ENCODE data around the gene MMP2.

MMP2 gene

DNA sequence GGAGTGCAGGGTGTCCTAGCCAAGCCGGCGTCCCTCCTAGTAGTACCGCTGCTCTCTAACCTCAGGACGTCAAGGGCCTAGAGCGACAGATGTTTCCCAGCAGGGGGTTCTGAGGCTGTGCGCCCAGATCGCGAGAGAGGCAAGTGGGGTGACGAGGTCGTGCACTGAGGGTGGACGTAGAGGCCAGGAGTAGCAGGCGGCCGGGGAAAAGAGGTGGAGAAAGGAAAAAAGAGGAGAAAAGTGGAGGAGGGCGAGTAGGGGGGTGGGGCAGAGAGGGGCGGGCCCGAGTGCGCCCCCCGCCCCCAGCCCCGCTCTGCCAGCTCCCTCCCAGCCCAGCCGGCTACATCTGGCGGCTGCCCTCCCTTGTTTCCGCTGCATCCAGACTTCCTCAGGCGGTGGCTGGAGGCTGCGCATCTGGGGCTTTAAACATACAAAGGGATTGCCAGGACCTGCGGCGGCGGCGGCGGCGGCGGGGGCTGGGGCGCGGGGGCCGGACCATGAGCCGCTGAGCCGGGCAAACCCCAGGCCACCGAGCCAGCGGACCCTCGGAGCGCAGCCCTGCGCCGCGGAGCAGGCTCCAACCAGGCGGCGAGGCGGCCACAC, at the start of gene MMP2:
TSS of gene MMP2 (plus strand) at position 372 of the 603 bp plus-strand sequence. CDS start 282 bp downstream, outside the sequence.
- Mint-ChIP-seq H3K9me3 (no peaks in the 10 kb centered on the region), H3K27me3 (peaks cover 57% of the 10 kb centered on the region), H3K4me3 (no peak within 1 kb of the TSS), H3K27ac (no peak within 1 kb of the TSS), H3K4me1 (peaks cover 5% of the 10 kb centered on the region)
- DNase-seq (no peak), ATAC-seq (no peak)

DNA sequence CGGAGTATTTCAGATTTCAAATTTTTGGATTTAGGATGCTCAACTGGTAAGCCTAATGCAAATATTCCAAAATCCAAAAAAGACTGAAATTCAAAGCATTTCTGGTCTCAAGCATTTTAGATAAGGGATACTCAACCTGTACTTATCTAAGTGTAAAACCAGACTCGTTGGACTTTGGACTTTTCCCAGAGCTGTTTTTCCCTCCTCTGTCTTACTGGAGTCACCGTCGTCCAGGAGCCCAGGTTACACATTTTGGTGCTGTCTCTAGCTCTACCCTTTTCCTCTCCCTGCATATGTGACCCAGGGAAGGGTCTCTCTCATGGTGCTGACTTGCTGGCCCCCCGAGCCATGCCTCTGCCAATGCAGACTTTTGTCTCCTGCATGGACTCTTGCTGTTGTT, 46.0 kb upstream of the MMP2 start:
- no peak for ATAC-seq

GRCh38 chr16:55433535-55433934, 45.5 kb upstream of the MMP2 start:
- no peak for DNase-seq
- Mint-ChIP-seq H3K27me3 (peaks cover 28% of the 10 kb centered on the region), H3K27ac (no peak overlapping the region), H3K9me3 (no peaks in the 10 kb centered on the region), H3K4me3 (no peak overlapping the region), H3K4me1 (no peaks in the 10 kb centered on the region)
- no peak for ATAC-seq

More for the DNA sequence above, 46.0 kb upstream of the MMP2 start:
- no peak overlapping the region for H3K4me3 Mint-ChIP-seq
- H3K9me3 Mint-ChIP-seq, result no peaks in the 10 kb centered on the region
- no peak for DNase-seq
- H3K27me3 Mint-ChIP-seq, result peaks cover 28% of the 10 kb centered on the region
- no peak overlapping the region for H3K27ac Mint-ChIP-seq
- no peaks in the 10 kb centered on the region for H3K4me1 Mint-ChIP-seq

- Mint-ChIP-seq H3K9me3 (no peaks in the 10 kb centered on the region), H3K27ac (no peak overlapping the region), H3K4me3 (no peak overlapping the region), H3K4me1 (no peaks in the 10 kb centered on the region), H3K27me3 (peaks cover 28% of the 10 kb centered on the region)
- ATAC-seq, result no peak
- no peak for DNase-seq
These were observed 45.0 kb upstream of the MMP2 start for GRCh38 chr16:55434000-55434399.

GRCh38 chr16:55435387-55435786, 43.6 kb upstream of the MMP2 start:
- H3K4me3 Mint-ChIP-seq, result no peak overlapping the region
- DNase-seq, result no peak
- H3K4me1 Mint-ChIP-seq, result no peaks in the 10 kb centered on the region

DNA sequence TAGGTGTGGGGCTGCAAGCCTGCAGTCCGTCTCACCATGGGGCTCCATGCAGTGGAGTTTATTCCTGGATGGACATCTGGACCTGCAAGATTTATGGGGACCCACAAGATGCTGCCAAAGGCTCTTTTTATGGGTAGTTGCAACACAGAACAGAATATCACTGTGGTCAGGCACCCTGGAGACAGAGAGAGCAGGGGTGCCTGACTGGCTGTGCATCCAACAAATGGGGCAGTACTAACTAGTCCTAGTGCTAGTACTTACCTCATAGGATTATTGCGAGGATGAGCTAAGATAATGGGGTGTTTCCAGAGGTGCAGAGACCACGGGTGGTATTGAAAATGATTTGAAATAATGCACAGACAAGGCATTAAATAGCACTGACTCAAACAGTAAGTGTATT, 42.4 kb upstream of the MMP2 start:
- Mint-ChIP-seq H3K4me3 (no peak overlapping the region), H3K27ac (no peak overlapping the region), H3K9me3 (no peaks in the 10 kb centered on the region), H3K4me1 (no peaks in the 10 kb centered on the region), H3K27me3 (peaks cover 35% of the 10 kb centered on the region)
- ATAC-seq (no peak), DNase-seq (no peak)

More at GRCh38 chr16:55435387-55435786, 43.6 kb upstream of the MMP2 start:
- H3K9me3 Mint-ChIP-seq, result no peaks in the 10 kb centered on the region
- ATAC-seq, result no peak
- no peak overlapping the region for H3K27ac Mint-ChIP-seq
- peaks cover 35% of the 10 kb centered on the region for H3K27me3 Mint-ChIP-seq

DNA sequence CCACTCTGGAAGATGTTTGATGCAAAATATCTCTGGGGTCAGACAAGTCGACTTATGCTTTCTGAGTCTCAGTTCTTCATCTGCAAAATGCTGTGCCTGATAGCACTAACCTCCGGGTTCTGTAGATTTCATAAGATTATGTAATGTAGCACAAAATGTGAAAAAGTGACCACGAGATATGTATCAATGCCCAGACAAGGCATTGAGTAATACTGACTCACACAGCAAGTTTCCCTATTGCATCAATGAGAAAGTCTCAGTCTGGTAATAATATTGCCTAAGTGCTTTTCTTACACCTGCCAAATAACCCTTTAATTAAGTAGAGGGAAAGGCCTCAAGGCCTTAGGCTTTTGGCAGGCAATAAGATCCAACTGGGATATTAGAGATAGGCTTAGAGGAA, 41.4 kb upstream of the MMP2 start:
- Mint-ChIP-seq H3K27me3 (peaks cover 35% of the 10 kb centered on the region), H3K27ac (no peak overlapping the region)

GRCh38 chr16:55438281-55438680, 40.7 kb upstream of the MMP2 start:
- Mint-ChIP-seq H3K4me1 (no peaks in the 10 kb centered on the region), H3K4me3 (no peak overlapping the region), H3K9me3 (no peaks in the 10 kb centered on the region), H3K27ac (no peak overlapping the region), H3K27me3 (peaks cover 30% of the 10 kb centered on the region)
- DNase-seq, result no peak
- no peak for ATAC-seq

More for the DNA sequence above, 41.4 kb upstream of the MMP2 start:
- ATAC-seq (peak; percentile 73), DNase-seq (no peak)
- Mint-ChIP-seq H3K4me1 (no peaks in the 10 kb centered on the region), H3K9me3 (no peaks in the 10 kb centered on the region), H3K4me3 (no peak overlapping the region)

GRCh38 chr16:55439101-55439690, 39.8 kb upstream of the MMP2 start:
- Mint-ChIP-seq H3K9me3 (no peaks in the 10 kb centered on the region), H3K27me3 (peaks cover 22% of the 10 kb centered on the region), H3K27ac (no peak overlapping the region), H3K4me1 (no peaks in the 10 kb centered on the region), H3K4me3 (no peak overlapping the region)
- DNase-seq (no peak), ATAC-seq (no peak)

DNA sequence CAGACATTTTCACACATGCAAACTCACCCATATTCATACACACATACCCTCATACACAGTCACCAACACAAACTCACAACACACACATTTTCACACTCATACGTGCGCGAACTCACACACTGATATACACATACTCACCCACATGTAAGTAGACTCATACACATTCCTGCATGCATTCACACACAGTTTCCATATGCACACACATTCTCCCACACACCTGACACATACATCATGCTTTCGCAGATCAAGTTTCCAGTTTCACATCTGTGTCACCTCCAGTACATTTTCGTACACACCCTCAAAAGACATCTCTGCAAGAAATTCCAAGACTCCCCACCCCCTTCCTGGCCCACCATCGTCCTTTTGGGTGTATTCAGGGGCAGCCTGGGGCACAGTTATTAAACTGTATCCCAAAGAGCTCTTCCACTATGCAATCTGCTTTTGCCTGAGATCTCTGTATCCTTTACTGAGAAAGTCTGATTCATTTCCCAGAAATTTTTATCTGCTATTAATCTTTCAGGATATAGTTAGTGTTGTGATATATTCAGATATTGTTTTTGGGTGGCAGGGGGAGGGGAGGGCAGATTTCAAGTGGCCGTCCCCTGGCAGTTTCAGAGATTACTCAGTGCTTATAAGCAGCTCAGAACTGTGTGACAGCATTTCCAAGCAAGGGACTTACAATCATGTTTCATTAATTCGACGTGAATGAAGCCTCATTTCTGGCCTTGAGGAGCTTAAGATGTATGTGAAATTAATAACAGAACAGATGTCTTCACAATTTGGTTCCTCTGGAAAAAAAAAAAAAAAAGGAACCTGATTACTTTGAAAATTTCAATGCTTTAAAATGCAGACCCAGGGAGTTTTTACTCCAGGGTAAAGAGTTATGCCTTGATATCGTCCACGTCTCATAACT, 35.3 kb upstream of the MMP2 start:
- no peak overlapping the region for H3K27ac Mint-ChIP-seq
- no peaks in the 10 kb centered on the region for H3K9me3 Mint-ChIP-seq
- DNase-seq, result no peak
- ATAC-seq, result peak; percentile 43
- peaks cover 7% of the 10 kb centered on the region for H3K27me3 Mint-ChIP-seq
- H3K4me1 Mint-ChIP-seq, result no peaks in the 10 kb centered on the region
- H3K4me3 Mint-ChIP-seq, result no peak overlapping the region

DNA sequence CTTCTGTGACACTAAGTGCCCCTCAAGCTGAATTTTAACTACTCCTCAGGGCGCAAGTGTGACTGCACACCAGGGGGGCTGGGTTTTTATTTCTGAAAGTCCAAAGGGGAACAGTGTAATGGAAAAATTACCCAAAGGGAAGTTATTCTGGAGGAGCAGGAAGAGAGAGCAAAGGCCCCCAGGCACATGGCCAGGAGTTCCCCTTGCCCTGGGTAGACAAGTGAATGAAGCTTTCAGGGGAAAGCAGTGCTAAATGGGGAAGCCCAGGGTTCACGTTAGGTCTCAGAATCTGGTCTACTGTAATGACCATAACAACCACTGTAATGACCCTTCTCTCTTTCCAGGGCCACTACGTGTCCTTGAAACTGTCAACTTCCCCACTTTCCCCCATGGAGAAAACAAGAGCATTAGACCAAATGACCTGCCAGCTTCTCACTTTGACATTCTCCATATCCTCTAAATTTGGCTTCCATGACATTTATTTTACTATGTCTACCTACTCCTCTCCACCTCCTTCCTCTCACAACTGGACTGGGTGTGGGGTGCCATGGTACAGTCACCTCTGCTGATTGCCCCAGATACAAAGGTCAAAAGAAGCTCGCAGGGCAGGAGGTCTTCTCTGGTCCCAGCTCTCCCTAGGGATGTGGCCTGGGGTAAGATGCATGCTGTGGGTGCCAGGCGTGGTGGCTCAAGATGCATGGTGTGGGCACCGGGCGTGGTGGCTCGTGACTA, 34.1 kb upstream of the MMP2 start:
- Mint-ChIP-seq H3K27ac (peak overlapping the region in 1 of 2 donors; percentile 2), H3K27me3 (no peaks in the 10 kb centered on the region), H3K4me3 (no peak overlapping the region), H3K4me1 (no peaks in the 10 kb centered on the region), H3K9me3 (no peaks in the 10 kb centered on the region)
- ATAC-seq, result no peak
- DNase-seq, result no peak

GRCh38 chr16:55447231-55447630, 31.8 kb upstream of the MMP2 start:
- H3K4me3 Mint-ChIP-seq, result no peak overlapping the region
- no peaks in the 10 kb centered on the region for H3K9me3 Mint-ChIP-seq
- no peak for ATAC-seq
- no peaks in the 10 kb centered on the region for H3K4me1 Mint-ChIP-seq
- no peak overlapping the region for H3K27ac Mint-ChIP-seq
- no peak for DNase-seq
- no peaks in the 10 kb centered on the region for H3K27me3 Mint-ChIP-seq

DNA sequence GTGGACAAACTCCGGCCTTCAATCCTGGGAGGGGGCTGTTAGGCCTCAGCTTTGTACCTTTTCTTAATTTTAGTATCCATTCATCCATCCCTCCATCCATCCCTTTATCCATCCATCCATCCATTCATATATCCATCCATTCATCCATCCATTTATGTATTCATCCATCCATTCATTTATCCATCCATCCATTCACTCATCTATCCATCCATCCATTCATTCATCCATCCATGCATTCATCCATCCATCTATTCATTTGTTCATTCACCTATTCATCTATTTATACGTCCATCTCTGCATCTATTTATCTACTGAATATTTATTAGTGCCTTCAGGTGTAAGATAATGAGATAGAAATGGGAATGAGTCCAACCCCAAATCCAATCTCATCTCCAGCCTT, 26.0 kb upstream of the MMP2 start:
- Mint-ChIP-seq H3K4me3 (no peak overlapping the region), H3K27ac (no peak overlapping the region), H3K4me1 (no peaks in the 10 kb centered on the region), H3K9me3 (no peaks in the 10 kb centered on the region), H3K27me3 (no peaks in the 10 kb centered on the region)
- DNase-seq, result no peak
- no peak for ATAC-seq

GRCh38 chr16:55453909-55454308, 25.1 kb upstream of the MMP2 start:
- Mint-ChIP-seq H3K4me1 (no peaks in the 10 kb centered on the region), H3K27me3 (no peaks in the 10 kb centered on the region), H3K27ac (no peak overlapping the region), H3K4me3 (no peak overlapping the region), H3K9me3 (no peaks in the 10 kb centered on the region)
- ATAC-seq, result no peak
- no peak for DNase-seq

GRCh38 chr16:55454861-55455260, 24.1 kb upstream of the MMP2 start:
- no peaks in the 10 kb centered on the region for H3K4me1 Mint-ChIP-seq
- H3K9me3 Mint-ChIP-seq, result no peaks in the 10 kb centered on the region
- no peak overlapping the region for H3K27ac Mint-ChIP-seq
- H3K27me3 Mint-ChIP-seq, result no peaks in the 10 kb centered on the region
- no peak overlapping the region for H3K4me3 Mint-ChIP-seq
- DNase-seq, result no peak
- no peak for ATAC-seq
